ENCODE results near the gene DENND1C. TPM values are rescaled to one million over a fixed set of nuclear protein-coding genes. Genes with fewer than 3 reads are reported as not detected.

DENND1C gene
- total RNA-seq, 2 donors from 2014 or later = 2.7 to 3.9 TPM

DNA sequence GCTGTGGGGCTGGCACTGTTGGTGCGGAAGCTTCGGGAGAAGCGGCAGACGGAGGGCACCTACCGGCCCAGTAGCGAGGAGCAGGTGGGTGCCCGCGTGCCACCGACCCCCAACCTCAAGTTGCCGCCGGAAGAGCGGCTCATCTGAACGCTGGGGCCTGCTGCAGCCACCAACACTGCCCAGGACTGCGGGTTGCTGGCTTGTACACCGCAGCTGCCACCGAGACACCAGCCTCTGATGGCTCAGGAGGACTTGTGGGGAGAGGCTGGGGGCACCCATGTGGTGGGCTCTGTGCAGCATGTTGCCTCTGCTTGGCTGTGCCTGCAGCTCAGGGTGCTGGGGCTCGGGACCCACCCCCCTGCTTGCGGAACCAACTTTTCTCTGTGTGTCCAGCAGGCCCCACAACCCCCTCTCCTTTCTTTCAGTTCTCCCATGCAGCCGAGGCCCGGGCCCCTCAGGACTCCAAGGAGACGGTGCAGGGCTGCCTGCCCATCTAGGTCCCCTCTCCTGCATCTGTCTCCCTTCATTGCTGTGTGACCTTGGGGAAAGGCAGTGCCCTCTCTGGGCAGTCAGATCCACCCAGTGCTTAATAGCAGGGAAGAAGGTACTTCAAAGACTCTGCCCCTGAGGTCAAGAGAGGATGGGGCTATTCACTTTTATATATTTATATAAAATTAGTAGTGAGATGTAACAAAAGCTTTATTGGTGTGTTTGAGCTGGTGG, 14.9 kb downstream of the DENND1C start:
- ATAC-seq (ENCODE audit: insufficient number of reproducible peaks, low FRiP score, low read depth) (no peak), DNase-seq (ENCODE audit: low spot score) (no peak)
- Histone ChIP-seq H3K36me3 (no peaks in the 10 kb centered on the region), H3K9me3 (no peaks in the 10 kb centered on the region), H3K4me1 (ENCODE audit: control insufficient read depth in 1 of 2, low read depth in 2 of 2) (no peaks in the 10 kb centered on the region), H3K27me3 (replicated peaks; ENCODE audit: insufficient read depth) (no peaks in the 10 kb centered on the region), H3K27ac (no peak overlapping the region), H3K4me3 (no peak overlapping the region)
- TF ChIP-seq CTCF (IDR thresholded peaks at IDR 0.05) = no peak

GRCh38 chr19:6465663-6466062, 15.9 kb downstream of the DENND1C start:
- no peaks in the 10 kb centered on the region for H3K4me1 ChIP-seq (ENCODE audit: control insufficient read depth in 1 of 2, low read depth in 2 of 2)
- no peak for TF ChIP-seq CTCF (IDR thresholded peaks at IDR 0.05)
- ATAC-seq (ENCODE audit: insufficient number of reproducible peaks, low FRiP score, low read depth) (no peak), DNase-seq (ENCODE audit: low spot score) (no peak)
- H3K27ac ChIP-seq = no peak overlapping the region
- no peaks in the 10 kb centered on the region for H3K27me3 ChIP-seq (replicated peaks; ENCODE audit: insufficient read depth)
- no peaks in the 10 kb centered on the region for H3K36me3 ChIP-seq
- no peaks in the 10 kb centered on the region for H3K9me3 ChIP-seq
- H3K4me3 ChIP-seq = no peak overlapping the region

- DNase-seq (ENCODE audit: low spot score) = no peak
- H3K27me3 ChIP-seq (replicated peaks; ENCODE audit: insufficient read depth) = no peaks in the 10 kb centered on the region
- H3K4me1 ChIP-seq (ENCODE audit: control insufficient read depth in 1 of 2, low read depth in 2 of 2) = no peaks in the 10 kb centered on the region
- H3K9me3 ChIP-seq = no peaks in the 10 kb centered on the region
- no peak overlapping the region for H3K4me3 ChIP-seq
- no peak for ATAC-seq (ENCODE audit: insufficient number of reproducible peaks, low FRiP score, low read depth)
- no peak overlapping the region for H3K27ac ChIP-seq
- H3K36me3 ChIP-seq = no peaks in the 10 kb centered on the region
- no peak for TF ChIP-seq CTCF (IDR thresholded peaks at IDR 0.05)
Measured at GRCh38 chr19:6465006-6465405, 16.6 kb downstream of the DENND1C start.

DNA sequence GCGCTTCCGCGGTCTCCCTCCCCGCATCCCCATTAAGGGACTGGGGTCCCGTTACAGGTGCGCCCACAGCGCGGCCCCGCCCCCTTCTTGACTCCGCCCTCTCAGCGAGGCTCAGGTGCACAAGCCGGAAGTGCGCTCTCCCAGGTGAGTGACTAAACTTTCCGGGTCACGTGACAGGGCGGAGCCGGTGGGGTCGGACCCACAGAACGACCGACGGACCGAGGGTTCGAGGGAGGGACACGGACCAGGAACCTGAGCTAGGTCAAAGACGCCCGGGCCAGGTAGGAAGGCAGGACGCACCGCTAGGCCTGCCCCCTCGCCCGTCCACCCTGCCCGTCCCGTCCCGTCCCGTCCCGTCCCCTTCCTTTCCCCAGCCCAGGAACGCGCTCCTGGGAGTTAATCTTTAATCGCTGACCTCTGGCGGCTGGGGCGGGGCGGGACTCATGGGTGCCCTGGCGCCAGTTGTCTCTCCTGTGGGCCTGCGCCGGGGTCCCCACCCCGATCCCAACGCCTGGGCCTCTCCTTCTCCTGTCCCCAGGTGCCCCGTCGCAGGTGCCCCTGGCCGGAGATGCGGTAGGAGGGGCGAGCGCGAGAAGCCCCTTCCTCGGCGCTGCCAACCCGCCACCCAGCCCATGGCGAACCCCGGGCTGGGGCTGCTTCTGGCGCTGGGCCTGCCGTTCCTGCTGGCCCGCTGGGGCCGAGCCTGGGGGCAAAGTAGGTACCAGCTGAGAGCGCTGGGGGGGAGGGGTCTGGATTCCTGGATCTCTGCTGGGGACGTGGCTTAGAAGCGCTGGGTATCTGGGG, 17.3 kb downstream of the DENND1C start, which contains the start of gene CRB3:
Gene CRB3 (plus strand): TSS at position 202 of the 804 bp plus-strand sequence. CDS start 431 bp downstream, at position 633.
- Histone ChIP-seq H3K36me3 (no peaks in the 10 kb centered on the region), H3K27ac (no peak within 1 kb of the TSS), H3K4me3 (no peak within 1 kb of the TSS), H3K9me3 (no peaks in the 10 kb centered on the region), H3K27me3 (replicated peaks; ENCODE audit: insufficient read depth) (no peaks in the 10 kb centered on the region), H3K4me1 (ENCODE audit: control insufficient read depth in 1 of 2, low read depth in 2 of 2) (no peaks in the 10 kb centered on the region)
- ATAC-seq (ENCODE audit: insufficient number of reproducible peaks, low FRiP score, low read depth) (no peak), DNase-seq (ENCODE audit: low spot score) (no peak)
- no peak for TF ChIP-seq CTCF (IDR thresholded peaks at IDR 0.05)

All from thoracic aorta (tissue), 2 donors.